CD14-positive monocyte (primary cell): Measurements from ENCODE around the gene SLC6A1. TPM values are rescaled to one million over a fixed set of nuclear protein-coding genes. Genes with fewer than 3 reads are reported as not detected.

ENCODE experiments used
- DNase-seq, 3 donors: peaks; one replicate each; pipeline ENCODE4 v3.0.0-alpha.2; 2011 to 2022
- H2AFZ ChIP-seq: 2 replicates; pipeline ENCODE4 v1.6.0; 2012; ENCODE audit warnings: mild to moderate bottlenecking, low read depth, low read length, inconsistent platforms; ENCODE audit not compliant: insufficient read depth, poor library complexity, severe bottlenecking
- H3K27ac ChIP-seq, 2 donors: 1 replicate in 1 of 2; 2 replicates in 1 of 2; pipeline ENCODE4 v1.5.1; 2012 to 2013; ENCODE audit warnings: low read length in 2 of 2, control low read depth in 1 of 2, inconsistent platforms in 1 of 2, low read depth in 1 of 2, mild to moderate bottlenecking in 1 of 2
- H3K27me3 ChIP-seq, 2 donors: one replicate each; pipeline versions ENCODE4 v1.6.0 to v1.6.1; 2011 to 2013; ENCODE audit warnings: low read length in 2 of 2; ENCODE audit not compliant: control insufficient read depth in 2 of 2, insufficient read depth in 2 of 2
- H3K36me3 ChIP-seq, 2 donors: replicated peaks in 1 of 2; 1 replicate in 1 of 2; 2 replicates in 1 of 2; pipeline versions ENCODE4 v1.5.1 to v1.6.1; 2012 to 2013; ENCODE audit warnings: low read length in 2 of 2, control low read depth in 1 of 2, inconsistent platforms in 1 of 2, mild to moderate bottlenecking in 1 of 2; ENCODE audit not compliant: insufficient read depth in 2 of 2, control insufficient read depth in 1 of 2
- H3K4me1 ChIP-seq, 2 donors: 1 replicate in 1 of 2; 2 replicates in 1 of 2; pipeline versions ENCODE4 v1.5.1 to v1.6.1; 2012 to 2013; ENCODE audit warnings: low read length in 2 of 2, control low read depth in 1 of 2, inconsistent platforms in 1 of 2, mild to moderate bottlenecking in 1 of 2, moderate library complexity in 1 of 2; ENCODE audit not compliant: insufficient read depth in 2 of 2, control insufficient read depth in 1 of 2
- H3K4me2 ChIP-seq: replicated peaks from 2 replicates; pipeline ENCODE3; 2012; ENCODE audit warnings: low read length, moderate library complexity, mild to moderate bottlenecking; ENCODE audit not compliant: poor library complexity, severe bottlenecking; ENCODE audit errors: extremely low read depth
- H3K4me3 ChIP-seq, 3 experiments: fragments of 200-600 bp in 1 of 3; sonication (generic) in 1 of 3; replicated peaks in 1 of 3; 1 replicate in 2 of 3; 2 replicates in 1 of 3; pipeline ENCODE4 v1.5.1; 2011 to 2013; ENCODE audit warnings: low read length in 3 of 3, mild to moderate bottlenecking in 3 of 3, control low read depth in 2 of 3, low read depth in 2 of 3, inconsistent platforms in 1 of 3, moderate library complexity in 1 of 3
- H3K79me2 ChIP-seq: 2 replicates; pipeline ENCODE4 v1.6.0; 2012; ENCODE audit warnings: mild to moderate bottlenecking, control low read depth, inconsistent platforms, low read length, moderate library complexity; ENCODE audit not compliant: insufficient read depth
- H3K9ac ChIP-seq: 2 replicates; pipeline ENCODE4 v1.6.0; 2017; ENCODE audit warnings: low read length, mild to moderate bottlenecking; ENCODE audit not compliant: insufficient read depth, poor library complexity, severe bottlenecking
- H3K9me3 ChIP-seq, 2 donors: replicated peaks in 1 of 2; 1 replicate in 1 of 2; 2 replicates in 1 of 2; pipeline versions ENCODE4 v1.5.1 to v1.6.1; 2012 to 2013; ENCODE audit warnings: low read length in 2 of 2, control low read depth in 1 of 2; ENCODE audit not compliant: control insufficient read depth in 1 of 2, insufficient read depth in 1 of 2
- H4K20me1 ChIP-seq: 2 replicates; pipeline ENCODE4 v1.6.0; 2012; ENCODE audit warnings: mild to moderate bottlenecking, low read length, control low read depth, moderate library complexity; ENCODE audit not compliant: insufficient read depth
- H3K27ac Mint-ChIP-seq, 7 donors: one replicate each; pipeline ENCODE4 v1.8.0; 2020; ENCODE audit warnings: mild to moderate bottlenecking in 7 of 7, mixed read lengths in 7 of 7, moderate library complexity in 6 of 7, inconsistent platforms in 2 of 7
- H3K27me3 Mint-ChIP-seq, 3 donors: one replicate each; pipeline ENCODE4 v1.8.0; 2021 to 2022; ENCODE audit warnings: low read depth in 3 of 3, mild to moderate bottlenecking in 3 of 3, mixed read lengths in 3 of 3, moderate library complexity in 3 of 3, inconsistent platforms in 1 of 3
- H3K36me3 Mint-ChIP-seq, 2 donors: one replicate each; pipeline ENCODE4 v1.8.0; 2020; ENCODE audit warnings: mixed read lengths in 2 of 2, inconsistent platforms in 1 of 2, mild to moderate bottlenecking in 1 of 2
- H3K4me1 Mint-ChIP-seq: one replicate; pipeline ENCODE4 v1.8.0; 2020; ENCODE audit warnings: mild to moderate bottlenecking, mixed read lengths
- H3K4me3 Mint-ChIP-seq, 2 donors: one replicate each; pipeline ENCODE4 v1.8.0; 2020; ENCODE audit warnings: mild to moderate bottlenecking in 2 of 2, mixed read lengths in 2 of 2, moderate library complexity in 1 of 2
- H3K9me3 Mint-ChIP-seq, 7 donors: one replicate each; pipeline ENCODE4 v1.8.0; 2020 to 2022; ENCODE audit warnings: mixed read lengths in 7 of 7, mild to moderate bottlenecking in 6 of 7, moderate library complexity in 6 of 7, inconsistent platforms in 2 of 7
- CTCF ChIP-seq: fragments of 200-600 bp; IDR thresholded peaks from one replicate; pipeline ENCODE4 v1.8.0; 2022; ENCODE audit warnings: antibody characterized with exemption, mild to moderate bottlenecking
- WGBS: methylation state at CpG from one replicate; pipeline ENCODE4 v1.1.5; 2013; ENCODE audit warnings: missing lambda C conversion rate; ENCODE audit not compliant: insufficient coverage; 5-methylcytosine and 5-hydroxymethylcytosine counted together
- intact Hi-C, 2 donors: fragments of 100-400 bp; cut with micrococcal nuclease; formaldehyde crosslinking; loops; one replicate each; pipeline versions ENCODE4 v1.15.0 to v1.15.1; 2023
- polyA plus RNA-seq, 3 donors: library from polyadenylated mRNA; depleted of rRNA in 1 of 3; unstranded in 2 of 3; stranded (reverse) in 1 of 3; fragments of 300-500 nt in 2 of 3; fragments of >200 nt in 1 of 3; fragmentation: Illumina TruSeq in 2 of 3; gene quantifications; 1 replicate in 2 of 3; 2 replicates in 1 of 3; pipeline ENCODE4 v1.2.3, GENCODE V29; 2012 to 2021

SLC6A1 gene
- polyA plus RNA-seq, 3 donors = not detected

GRCh38 chr3:11059090-11059798 is 66.7 kb downstream of the SLC6A1 start:
- Mint-ChIP-seq H3K27ac (no peak overlapping the region), H3K4me3 (peak overlapping the region in 1 of 2 donors; percentile 17), H3K27me3 (peaks cover 11 to 18% (median 17%) of the 10 kb centered on the region in 3 donors), H3K36me3 (no peaks in the 10 kb centered on the region), H3K4me1 (peaks cover 9% of the 10 kb centered on the region), H3K9me3 (peaks cover 6 to 19% (median 12%) of the 10 kb centered on the region in 7 donors)
- H3K4me3 ChIP-seq = no peak overlapping the region
- H3K9me3 ChIP-seq = peaks cover 0 to 8% of the 10 kb centered on the region in 2 donors
- peaks cover 8 to 9% of the 10 kb centered on the region in 2 donors for H3K4me1 ChIP-seq
- no peak overlapping the region for H3K27ac ChIP-seq
- peak; percentile 68 for TF ChIP-seq CTCF
- intact Hi-C loops = loop anchor here (2.0 to 10.0 kb wide), 4 partner anchors 38 to 304 kb away; no protein-coding TSS in a partner anchor
- H3K4me2 ChIP-seq = no peak overlapping the region
- no peaks in the 10 kb centered on the region for H4K20me1 ChIP-seq
- H2AFZ ChIP-seq = no peak overlapping the region
- no peak overlapping the region for H3K9ac ChIP-seq
- 35% methylated on average over 10 of the region's 14 CpGs for WGBS
- DNase-seq = peak; percentile 18 to 48 (median 37)
- no peaks in the 10 kb centered on the region for H3K79me2 ChIP-seq
- peaks cover 0 to 7% of the 10 kb centered on the region in 2 donors for H3K27me3 ChIP-seq
- no peaks in the 10 kb centered on the region for H3K36me3 ChIP-seq

- intact Hi-C loops = loop anchor here (2.0 to 10.0 kb wide), 5 partner anchors 38 to 305 kb away; partner anchors contain the start of gene HRH1 (in 1 of the 2)
- Histone ChIP-seq H3K9me3 (peaks cover 4 to 13% of the 10 kb centered on the region in 2 donors), H3K4me1 (peaks cover 8 to 9% of the 10 kb centered on the region in 2 donors), H3K36me3 (no peaks in the 10 kb centered on the region), H3K4me3 (no peak overlapping the region), H3K9ac (no peak overlapping the region), H3K79me2 (no peaks in the 10 kb centered on the region), H3K4me2 (no peak overlapping the region), H3K27ac (no peak overlapping the region), H4K20me1 (no peaks in the 10 kb centered on the region), H2AFZ (no peak overlapping the region), H3K27me3 (peaks cover 0 to 7% of the 10 kb centered on the region in 2 donors)
- Mint-ChIP-seq H3K27me3 (peaks cover 9 to 18% (median 16%) of the 10 kb centered on the region in 3 donors), H3K4me1 (peaks cover 9% of the 10 kb centered on the region), H3K9me3 (peaks cover 10 to 24% (median 15%) of the 10 kb centered on the region in 7 donors), H3K27ac (no peak overlapping the region), H3K4me3 (no peak overlapping the region), H3K36me3 (peaks cover 2 to 4% of the 10 kb centered on the region in 2 donors)
- TF ChIP-seq CTCF = peak; percentile 3
- no peak for DNase-seq
Measured at GRCh38 chr3:11059799-11060115, 67.2 kb downstream of the SLC6A1 start.
